PFSK-1 (cell line): ENCODE results near the gene TBC1D32.

Experiments
- FOXP2 ChIP-seq: optimal IDR thresholded peaks from 2 replicates; pipeline ENCODE3; 2011; ENCODE audit warnings: borderline replicate concordance, control low read depth, inconsistent platforms; ENCODE audit not compliant: insufficient read depth; ENCODE audit errors: extremely low read length, extremely low read depth
- POLR2AphosphoS5 ChIP-seq: IDR thresholded peaks from 2 replicates; pipeline ENCODE4 v1.6.1; 2012; ENCODE audit warnings: low read depth, mild to moderate bottlenecking, control low read depth, low read length, moderate library complexity
- SIN3A ChIP-seq: IDR thresholded peaks from 2 replicates; pipeline ENCODE4 v1.6.1; 2012; ENCODE audit warnings: mild to moderate bottlenecking, low read length, moderate library complexity, borderline replicate concordance; ENCODE audit not compliant: insufficient read depth
- TAF1 ChIP-seq: IDR thresholded peaks from 2 replicates; pipeline ENCODE4 v1.6.1; 2012; ENCODE audit warnings: low read length, control low read depth, borderline replicate concordance; ENCODE audit not compliant: insufficient read depth
- TF ChIP-seq, protein P1 (sequence below), 2 experiments: IDR thresholded peaks; 2 replicates each; pipeline versions ENCODE4 v1.6.1 to v1.8.0; 2011 to 2012; ENCODE audit warnings: low read depth in 2 of 2, low read length in 2 of 2, control low read depth in 1 of 2, inconsistent platforms in 1 of 2, mild to moderate bottlenecking in 1 of 2, moderate library complexity in 1 of 2; ENCODE audit not compliant: insufficient read depth in 1 of 2

TBC1D32 gene

DNA sequence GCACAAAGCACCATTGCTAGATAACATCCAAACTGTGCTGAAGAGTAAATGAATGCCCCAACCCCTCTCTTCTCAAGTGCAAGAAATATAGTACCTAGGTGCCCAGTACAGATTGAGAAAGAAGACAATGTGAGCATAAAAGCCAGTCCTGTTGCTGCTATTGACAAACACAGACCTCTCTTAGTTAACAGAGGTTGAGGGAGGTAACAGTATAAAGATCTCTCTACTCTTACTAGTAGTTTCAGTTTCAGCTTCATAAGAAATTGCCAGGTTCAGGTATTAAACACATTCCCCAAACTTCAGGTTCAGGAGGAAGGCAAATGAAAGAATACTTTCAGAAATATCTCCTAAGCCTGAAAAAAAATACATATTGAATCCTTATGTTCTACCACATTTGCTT lies 31.4 kb downstream of the TBC1D32 start:
- TF ChIP-seq POLR2AphosphoS5, result no peak
- TF ChIP-seq, protein P1, sequence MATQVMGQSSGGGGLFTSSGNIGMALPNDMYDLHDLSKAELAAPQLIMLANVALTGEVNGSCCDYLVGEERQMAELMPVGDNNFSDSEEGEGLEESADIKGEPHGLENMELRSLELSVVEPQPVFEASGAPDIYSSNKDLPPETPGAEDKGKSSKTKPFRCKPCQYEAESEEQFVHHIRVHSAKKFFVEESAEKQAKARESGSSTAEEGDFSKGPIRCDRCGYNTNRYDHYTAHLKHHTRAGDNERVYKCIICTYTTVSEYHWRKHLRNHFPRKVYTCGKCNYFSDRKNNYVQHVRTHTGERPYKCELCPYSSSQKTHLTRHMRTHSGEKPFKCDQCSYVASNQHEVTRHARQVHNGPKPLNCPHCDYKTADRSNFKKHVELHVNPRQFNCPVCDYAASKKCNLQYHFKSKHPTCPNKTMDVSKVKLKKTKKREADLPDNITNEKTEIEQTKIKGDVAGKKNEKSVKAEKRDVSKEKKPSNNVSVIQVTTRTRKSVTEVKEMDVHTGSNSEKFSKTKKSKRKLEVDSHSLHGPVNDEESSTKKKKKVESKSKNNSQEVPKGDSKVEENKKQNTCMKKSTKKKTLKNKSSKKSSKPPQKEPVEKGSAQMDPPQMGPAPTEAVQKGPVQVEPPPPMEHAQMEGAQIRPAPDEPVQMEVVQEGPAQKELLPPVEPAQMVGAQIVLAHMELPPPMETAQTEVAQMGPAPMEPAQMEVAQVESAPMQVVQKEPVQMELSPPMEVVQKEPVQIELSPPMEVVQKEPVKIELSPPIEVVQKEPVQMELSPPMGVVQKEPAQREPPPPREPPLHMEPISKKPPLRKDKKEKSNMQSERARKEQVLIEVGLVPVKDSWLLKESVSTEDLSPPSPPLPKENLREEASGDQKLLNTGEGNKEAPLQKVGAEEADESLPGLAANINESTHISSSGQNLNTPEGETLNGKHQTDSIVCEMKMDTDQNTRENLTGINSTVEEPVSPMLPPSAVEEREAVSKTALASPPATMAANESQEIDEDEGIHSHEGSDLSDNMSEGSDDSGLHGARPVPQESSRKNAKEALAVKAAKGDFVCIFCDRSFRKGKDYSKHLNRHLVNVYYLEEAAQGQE (IDR thresholded peaks at IDR 0.05; ENCODE audit: insufficient read depth in 1 of 2, low read depth in 2 of 2, low read length in 2 of 2), result no peak
- TF ChIP-seq TAF1, result no peak
- TF ChIP-seq FOXP2, result no peak
- TF ChIP-seq SIN3A, result no peak

DNA sequence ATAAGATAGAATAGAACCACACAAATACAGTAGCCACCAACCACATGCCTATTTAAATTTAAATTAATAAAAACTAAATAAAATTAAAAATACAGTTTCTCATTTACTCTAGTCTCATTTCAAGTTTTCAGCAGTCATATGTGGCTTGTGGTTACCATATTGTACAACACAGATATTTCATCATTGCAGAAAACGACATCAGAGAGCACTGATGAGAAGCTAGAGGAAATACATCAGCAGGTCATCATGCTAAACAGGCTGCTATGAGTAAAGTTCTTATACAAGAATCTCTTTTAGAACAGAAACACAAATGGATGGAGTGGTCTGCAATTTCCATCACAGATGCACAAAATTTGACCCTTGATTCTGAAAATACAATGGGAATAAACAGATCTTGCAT lies 36.6 kb downstream of the TBC1D32 start:
- TF ChIP-seq TAF1, result no peak
- no peak for TF ChIP-seq FOXP2
- no peak for TF ChIP-seq SIN3A
- TF ChIP-seq POLR2AphosphoS5, result no peak
- TF ChIP-seq, protein P1 (IDR thresholded peaks at IDR 0.05; ENCODE audit: insufficient read depth in 1 of 2, low read depth in 2 of 2, low read length in 2 of 2), result no peak

DNA sequence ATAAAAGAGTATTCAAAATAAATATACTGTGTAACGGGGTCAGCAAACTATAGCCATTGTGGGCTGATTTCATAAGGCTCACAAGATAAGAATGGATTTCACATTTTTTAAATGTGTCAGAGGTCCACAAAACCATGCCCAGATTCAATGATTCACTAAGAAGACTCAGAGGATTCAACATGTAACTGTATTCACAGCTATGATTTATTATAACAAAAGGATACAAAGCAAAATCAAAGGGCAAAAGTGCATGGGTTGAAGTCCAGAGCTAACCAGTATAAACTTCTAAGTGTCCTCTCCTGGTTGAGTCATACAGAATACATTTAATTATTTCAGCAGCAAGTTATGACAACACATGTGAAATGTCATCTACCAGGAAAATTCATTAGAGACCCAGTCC lies 49.2 kb downstream of the TBC1D32 start:
- no peak for TF ChIP-seq POLR2AphosphoS5
- TF ChIP-seq SIN3A, result no peak
- no peak for TF ChIP-seq TAF1
- TF ChIP-seq, protein P1 (IDR thresholded peaks at IDR 0.05; ENCODE audit: insufficient read depth in 1 of 2, low read depth in 2 of 2, low read length in 2 of 2), result no peak
- TF ChIP-seq FOXP2, result no peak

DNA sequence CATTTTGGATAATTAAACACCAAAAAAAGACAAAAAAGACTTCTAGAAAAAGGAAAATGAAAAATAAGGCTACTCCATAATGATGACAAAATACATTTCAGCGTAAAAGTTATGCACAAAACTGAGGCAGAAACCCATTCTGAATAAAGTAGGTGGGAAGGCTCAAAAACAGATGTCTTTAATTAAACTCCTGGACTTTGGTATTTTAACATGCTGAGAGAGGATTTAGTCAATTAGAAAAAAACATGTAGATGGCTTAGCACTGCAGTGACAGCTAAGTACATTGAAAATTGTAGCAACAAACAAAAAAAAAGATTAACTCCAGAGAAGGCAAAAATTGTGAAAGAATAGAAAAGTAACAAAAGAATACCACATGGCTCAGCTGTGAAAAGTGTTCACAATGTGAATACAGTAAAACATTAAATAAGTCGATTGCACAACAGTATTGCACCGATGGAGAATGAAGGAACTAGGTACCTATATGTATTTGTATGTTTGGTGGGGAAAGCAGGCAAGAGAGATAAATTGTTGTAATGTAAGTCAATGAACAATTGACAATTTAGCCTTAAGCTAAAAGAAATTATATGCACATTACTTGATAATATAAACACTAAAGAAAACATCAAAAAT lies 59.5 kb downstream of the TBC1D32 start:
- TF ChIP-seq SIN3A, result no peak
- TF ChIP-seq FOXP2, result no peak
- TF ChIP-seq TAF1, result no peak
- no peak for TF ChIP-seq POLR2AphosphoS5
- TF ChIP-seq, protein P1 (IDR thresholded peaks at IDR 0.05; ENCODE audit: insufficient read depth in 1 of 2, low read depth in 2 of 2, low read length in 2 of 2), result no peak

DNA sequence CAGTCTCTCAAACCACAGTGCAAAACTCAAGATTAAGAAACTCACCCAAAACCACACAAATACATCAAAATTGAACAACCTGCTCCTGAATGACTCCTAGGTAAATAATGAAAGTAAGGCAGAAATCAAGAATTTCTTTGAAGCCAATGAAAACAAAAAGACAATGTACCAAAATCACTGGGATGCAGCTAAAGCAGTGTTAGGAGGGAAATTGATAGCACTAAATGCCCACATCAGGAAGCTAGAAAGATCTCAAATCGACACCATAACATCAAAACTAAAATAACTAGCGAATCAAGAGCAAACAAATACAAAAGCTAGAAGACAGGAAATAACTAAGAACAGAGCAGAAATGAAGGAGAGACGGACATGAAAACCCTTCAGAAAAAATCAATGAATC lies 70.5 kb downstream of the TBC1D32 start:
- no peak for TF ChIP-seq FOXP2
- no peak for TF ChIP-seq SIN3A
- TF ChIP-seq, protein P1 (IDR thresholded peaks at IDR 0.05; ENCODE audit: insufficient read depth in 1 of 2, low read depth in 2 of 2, low read length in 2 of 2), result no peak
- no peak for TF ChIP-seq POLR2AphosphoS5
- TF ChIP-seq TAF1, result no peak
